Left ventricle myocardium inferior (tissue), 1 donor: ENCODE results near the gene SOX13. TPM values are rescaled to one million over a fixed set of nuclear protein-coding genes. Genes with fewer than 3 reads are reported as not detected.

ENCODE experiments used
- DNase-seq: peaks from one replicate; pipeline ENCODE4 v3.0.0-alpha.2; 2020
- H3K27ac ChIP-seq: fragments of 200-600 bp; replicated peaks from 2 replicates; pipeline ENCODE4 v1.8.0; 2021
- H3K27me3 ChIP-seq: fragments of 200-600 bp; 2 replicates; pipeline ENCODE4 v1.8.0; 2021; ENCODE audit warnings: low read depth
- H3K36me3 ChIP-seq: fragments of 200-600 bp; 2 replicates; pipeline ENCODE4 v1.8.0; 2021
- H3K4me1 ChIP-seq: fragments of 200-600 bp; 2 replicates; pipeline ENCODE4 v1.8.0; 2021
- H3K4me3 ChIP-seq: fragments of 200-600 bp; 2 replicates; pipeline ENCODE4 v1.8.0; 2021; ENCODE audit warnings: mild to moderate bottlenecking, moderate library complexity
- H3K9me3 ChIP-seq: fragments of 200-600 bp; replicated peaks from 2 replicates; pipeline ENCODE4 v1.8.0; 2021
- CTCF ChIP-seq: fragments of 200-600 bp; IDR thresholded peaks from 2 replicates; pipeline ENCODE4 v1.8.0; 2021; ENCODE audit warnings: antibody characterized with exemption, mild to moderate bottlenecking, borderline replicate concordance
- intact Hi-C: fragments of 100-400 bp; cut with micrococcal nuclease; formaldehyde crosslinking; loops from one replicate; pipeline ENCODE4 v1.11.0; 2022
- total RNA-seq: library from RNA; stranded (reverse); fragmentation: NEBNext Ultra II Directional; extraction: Animal tissue kit (Norgen Biotek cat#: 25700); gene quantifications from one replicate; pipeline ENCODE4 v1.2.1, GENCODE V29; 2021
- donor health status: DM: no; HTN: yes; CAD: no; lungs with severe emphysema.

Gene SOX13
- total RNA-seq, 1 donor from 2014 or later: 13.1 TPM

- Histone ChIP-seq H3K4me3 (no peak overlapping the region), H3K36me3 (peaks cover 49% of the 10 kb centered on the region), H3K27ac (peak overlapping the region; percentile 72), H3K4me1 (peaks cover 44% of the 10 kb centered on the region), H3K9me3 (no peaks in the 10 kb centered on the region), H3K27me3 (no peaks in the 10 kb centered on the region)
- intact Hi-C loops: no loop called here
- no peak for TF ChIP-seq CTCF
- DNase-seq: no peak
These were observed 53.5 kb downstream of the SOX13 start for GRCh38 chr1:204126386-204126785.

- intact Hi-C loops: no loop called here
- TF ChIP-seq CTCF: no peak
- Histone ChIP-seq H3K27me3 (no peaks in the 10 kb centered on the region), H3K9me3 (no peaks in the 10 kb centered on the region), H3K36me3 (peaks cover 44% of the 10 kb centered on the region), H3K27ac (peak overlapping the region; percentile 72), H3K4me3 (no peak overlapping the region), H3K4me1 (peaks cover 48% of the 10 kb centered on the region)
- DNase-seq: no peak
These were observed 54.0 kb downstream of the SOX13 start for GRCh38 chr1:204126956-204127355.

- intact Hi-C loops: no loop called here
- peak; percentile 42 for DNase-seq
- H3K4me3 ChIP-seq: no peak overlapping the region
- no peaks in the 10 kb centered on the region for H3K9me3 ChIP-seq
- H3K4me1 ChIP-seq: peaks cover 48% of the 10 kb centered on the region
- TF ChIP-seq CTCF: peak; percentile 96
- H3K27ac ChIP-seq: peak overlapping the region; percentile 72
- H3K27me3 ChIP-seq: no peaks in the 10 kb centered on the region
- H3K36me3 ChIP-seq: peaks cover 36% of the 10 kb centered on the region
These were observed 54.8 kb downstream of the SOX13 start for GRCh38 chr1:204127597-204128242.

GRCh38 chr1:204128464-204128963 is 55.6 kb downstream of the SOX13 start:
- intact Hi-C loops: no loop called here
- H3K36me3 ChIP-seq: peaks cover 28% of the 10 kb centered on the region
- H3K27me3 ChIP-seq: no peaks in the 10 kb centered on the region
- peak overlapping the region; percentile 39 for H3K4me3 ChIP-seq
- H3K27ac ChIP-seq: peak overlapping the region; percentile 72
- no peak for TF ChIP-seq CTCF
- no peaks in the 10 kb centered on the region for H3K9me3 ChIP-seq
- no peak for DNase-seq
- peaks cover 48% of the 10 kb centered on the region for H3K4me1 ChIP-seq

GRCh38 chr1:204128964-204129896 is 56.3 kb downstream of the SOX13 start:
- Histone ChIP-seq H3K27ac (peak overlapping the region; percentile 72), H3K36me3 (peaks cover 23% of the 10 kb centered on the region), H3K4me1 (peaks cover 48% of the 10 kb centered on the region), H3K27me3 (no peaks in the 10 kb centered on the region), H3K9me3 (no peaks in the 10 kb centered on the region), H3K4me3 (peak overlapping the region; percentile 39)
- intact Hi-C loops: no loop called here
- peak; percentile 95 for TF ChIP-seq CTCF
- DNase-seq: peak; percentile 67
